ENCODE results near the gene LTBP1.

The LTBP1 gene

GRCh38 chr2:33116799-33117198 is 170.0 kb downstream of the LTBP1 start:
- DNase-seq (ENCODE audit: low spot score) = no peak

GRCh38 chr2:33118651-33119050 is 171.9 kb downstream of the LTBP1 start:
- no peak for DNase-seq (ENCODE audit: low spot score)

GRCh38 chr2:33121416-33121815 is 174.7 kb downstream of the LTBP1 start:
- no peak for DNase-seq (ENCODE audit: low spot score)

GRCh38 chr2:33121925-33122324 is 175.2 kb downstream of the LTBP1 start:
- no peak for DNase-seq (ENCODE audit: low spot score)

- no peak for DNase-seq (ENCODE audit: low spot score)
These were observed 176.0 kb downstream of the LTBP1 start for GRCh38 chr2:33122726-33123125.

GRCh38 chr2:33123216-33123615 is 176.5 kb downstream of the LTBP1 start:
- DNase-seq (ENCODE audit: low spot score) = no peak

GRCh38 chr2:33126552-33126951 is 179.8 kb downstream of the LTBP1 start:
- no peak for DNase-seq (ENCODE audit: low spot score)

GRCh38 chr2:33126958-33127357 is 180.2 kb downstream of the LTBP1 start:
- no peak for DNase-seq (ENCODE audit: low spot score)

GRCh38 chr2:33129263-33130053 is 182.7 kb downstream of the LTBP1 start:
- no peak for DNase-seq (ENCODE audit: low spot score)

GRCh38 chr2:33130054-33130447 is 183.3 kb downstream of the LTBP1 start:
- no peak for DNase-seq (ENCODE audit: low spot score)

GRCh38 chr2:33130544-33130943 is 183.8 kb downstream of the LTBP1 start:
- no peak for DNase-seq (ENCODE audit: low spot score)

GRCh38 chr2:33131111-33131510 is 184.4 kb downstream of the LTBP1 start:
- no peak for DNase-seq (ENCODE audit: low spot score)

- no peak for DNase-seq (ENCODE audit: low spot score)
These were observed 185.0 kb downstream of the LTBP1 start for GRCh38 chr2:33131749-33132148.

GRCh38 chr2:33133454-33133952 is 186.8 kb downstream of the LTBP1 start:
- no peak for DNase-seq (ENCODE audit: low spot score)

GRCh38 chr2:33134086-33134771 is 187.5 kb downstream of the LTBP1 start:
- peak; percentile 85 for DNase-seq (ENCODE audit: low spot score)

GRCh38 chr2:33134791-33135560 is 188.2 kb downstream of the LTBP1 start:
- peak; percentile 34 for DNase-seq (ENCODE audit: low spot score)

GRCh38 chr2:33135645-33136044 is 188.9 kb downstream of the LTBP1 start:
- DNase-seq (ENCODE audit: low spot score) = no peak

GRCh38 chr2:33136056-33136455 is 189.3 kb downstream of the LTBP1 start:
- no peak for DNase-seq (ENCODE audit: low spot score)

- no peak for DNase-seq (ENCODE audit: low spot score)
These were observed 189.8 kb downstream of the LTBP1 start for GRCh38 chr2:33136566-33136965.

- no peak for DNase-seq (ENCODE audit: low spot score)
These were observed 190.6 kb downstream of the LTBP1 start for GRCh38 chr2:33137331-33137730.

GRCh38 chr2:33139949-33140348 is 193.2 kb downstream of the LTBP1 start:
- no peak for DNase-seq (ENCODE audit: low spot score)

- no peak for DNase-seq (ENCODE audit: low spot score)
These were observed 194.7 kb downstream of the LTBP1 start for GRCh38 chr2:33141476-33141875.

- DNase-seq (ENCODE audit: low spot score) = no peak
These were observed 196.1 kb downstream of the LTBP1 start for GRCh38 chr2:33142810-33143209.
